Adrenal gland (tissue), 5 donors: Measurements from ENCODE around the gene USP49.

Experiments used
- POLR2A ChIP-seq, 2 donors: fragments of 450-650 bp; IDR thresholded peaks; one replicate each; pipeline ENCODE4 v1.6.1; 2017; ENCODE audit warnings: antibody characterized with exemption in 2 of 2, mild to moderate bottlenecking in 2 of 2, moderate library complexity in 1 of 2
- TF ChIP-seq, protein P1 (sequence below), 6 experiments: fragments of 450-650 bp in 4 of 6; fragments of 200-600 bp in 2 of 6; sonication (generic) in 1 of 6; IDR thresholded peaks; 1 replicate in 5 of 6; 2 replicates in 1 of 6; pipeline versions ENCODE4 v1.5.1 to v1.8.0; 2016 to 2021; ENCODE audit warnings: antibody characterized with exemption in 6 of 6, mild to moderate bottlenecking in 2 of 6, moderate library complexity in 1 of 6
- donor health status: DM: no; HTN: no; CAD: no.

DNA sequence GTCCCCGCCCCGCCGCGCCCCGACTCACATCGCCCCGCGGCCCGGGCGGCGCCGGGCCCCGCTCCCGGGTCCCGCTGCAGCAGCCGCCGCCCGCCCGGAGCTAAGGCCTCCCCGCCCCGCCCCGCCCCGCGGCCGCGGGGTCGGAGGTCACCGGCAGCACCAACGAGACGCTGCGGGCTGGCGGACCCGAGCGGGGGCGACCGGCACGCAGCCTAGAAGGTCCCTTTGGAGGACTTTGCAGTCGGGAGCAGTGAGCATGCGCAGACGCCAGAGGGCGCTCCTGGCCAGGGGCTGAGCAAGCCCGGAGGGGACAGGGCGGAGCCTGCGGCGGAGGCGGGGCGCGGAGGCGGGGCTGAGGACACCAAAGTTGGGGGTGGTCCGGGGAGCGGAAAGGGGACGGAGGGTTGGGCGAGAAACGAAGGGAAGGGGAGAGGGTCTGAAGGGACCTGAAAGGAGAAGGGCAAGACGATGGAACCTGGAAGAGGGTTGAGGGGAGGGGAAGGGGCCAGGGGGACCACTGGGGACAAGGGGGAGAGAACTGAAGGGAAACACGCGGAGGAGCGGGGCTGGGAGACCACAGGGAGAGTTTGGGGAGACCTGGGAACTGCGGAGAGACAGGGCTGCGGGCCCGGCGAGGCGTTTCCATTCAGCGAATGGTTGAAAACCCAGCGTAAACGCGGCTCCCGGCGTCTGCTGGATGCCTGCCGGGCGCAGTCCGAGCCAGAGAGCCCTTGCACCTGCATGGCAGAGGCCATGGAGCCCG lies 115.2 kb downstream of the USP49 start, which contains the start of gene FRS3:
- TF ChIP-seq, protein P1, sequence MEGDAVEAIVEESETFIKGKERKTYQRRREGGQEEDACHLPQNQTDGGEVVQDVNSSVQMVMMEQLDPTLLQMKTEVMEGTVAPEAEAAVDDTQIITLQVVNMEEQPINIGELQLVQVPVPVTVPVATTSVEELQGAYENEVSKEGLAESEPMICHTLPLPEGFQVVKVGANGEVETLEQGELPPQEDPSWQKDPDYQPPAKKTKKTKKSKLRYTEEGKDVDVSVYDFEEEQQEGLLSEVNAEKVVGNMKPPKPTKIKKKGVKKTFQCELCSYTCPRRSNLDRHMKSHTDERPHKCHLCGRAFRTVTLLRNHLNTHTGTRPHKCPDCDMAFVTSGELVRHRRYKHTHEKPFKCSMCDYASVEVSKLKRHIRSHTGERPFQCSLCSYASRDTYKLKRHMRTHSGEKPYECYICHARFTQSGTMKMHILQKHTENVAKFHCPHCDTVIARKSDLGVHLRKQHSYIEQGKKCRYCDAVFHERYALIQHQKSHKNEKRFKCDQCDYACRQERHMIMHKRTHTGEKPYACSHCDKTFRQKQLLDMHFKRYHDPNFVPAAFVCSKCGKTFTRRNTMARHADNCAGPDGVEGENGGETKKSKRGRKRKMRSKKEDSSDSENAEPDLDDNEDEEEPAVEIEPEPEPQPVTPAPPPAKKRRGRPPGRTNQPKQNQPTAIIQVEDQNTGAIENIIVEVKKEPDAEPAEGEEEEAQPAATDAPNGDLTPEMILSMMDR (IDR thresholded peaks at IDR 0.05), result peak; percentile 77 to 98 (median 88)
- TF ChIP-seq POLR2A (IDR thresholded peaks at IDR 0.05), result peak in 1 of 2 donors; percentile 12
